CD14-positive monocyte (primary cell): ENCODE data around the gene CCN2. TPM values are rescaled to one million over a fixed set of nuclear protein-coding genes. Genes with fewer than 3 reads are reported as not detected.
A peak's percentile ranks its signal among the peaks of the same experiment; 100 is the strongest.

ENCODE experiments used
- DNase-seq, 3 donors: peaks; one replicate each; pipeline ENCODE4 v3.0.0-alpha.2; 2011 to 2022
- H2AFZ ChIP-seq: 2 replicates; pipeline ENCODE4 v1.6.0; 2012; ENCODE audit warnings: mild to moderate bottlenecking, low read depth, low read length, inconsistent platforms; ENCODE audit not compliant: insufficient read depth, poor library complexity, severe bottlenecking
- H3K27ac ChIP-seq, 2 donors: 1 replicate in 1 of 2; 2 replicates in 1 of 2; pipeline ENCODE4 v1.5.1; 2012 to 2013; ENCODE audit warnings: low read length in 2 of 2, control low read depth in 1 of 2, inconsistent platforms in 1 of 2, low read depth in 1 of 2, mild to moderate bottlenecking in 1 of 2
- H3K27me3 ChIP-seq, 2 donors: one replicate each; pipeline versions ENCODE4 v1.6.0 to v1.6.1; 2011 to 2013; ENCODE audit warnings: low read length in 2 of 2; ENCODE audit not compliant: control insufficient read depth in 2 of 2, insufficient read depth in 2 of 2
- H3K36me3 ChIP-seq, 2 donors: replicated peaks in 1 of 2; 1 replicate in 1 of 2; 2 replicates in 1 of 2; pipeline versions ENCODE4 v1.5.1 to v1.6.1; 2012 to 2013; ENCODE audit warnings: low read length in 2 of 2, control low read depth in 1 of 2, inconsistent platforms in 1 of 2, mild to moderate bottlenecking in 1 of 2; ENCODE audit not compliant: insufficient read depth in 2 of 2, control insufficient read depth in 1 of 2
- H3K4me1 ChIP-seq, 2 donors: 1 replicate in 1 of 2; 2 replicates in 1 of 2; pipeline versions ENCODE4 v1.5.1 to v1.6.1; 2012 to 2013; ENCODE audit warnings: low read length in 2 of 2, control low read depth in 1 of 2, inconsistent platforms in 1 of 2, mild to moderate bottlenecking in 1 of 2, moderate library complexity in 1 of 2; ENCODE audit not compliant: insufficient read depth in 2 of 2, control insufficient read depth in 1 of 2
- H3K4me2 ChIP-seq: replicated peaks from 2 replicates; pipeline ENCODE3; 2012; ENCODE audit warnings: low read length, moderate library complexity, mild to moderate bottlenecking; ENCODE audit not compliant: poor library complexity, severe bottlenecking; ENCODE audit errors: extremely low read depth
- H3K4me3 ChIP-seq, 3 experiments: fragments of 200-600 bp in 1 of 3; sonication (generic) in 1 of 3; replicated peaks in 1 of 3; 1 replicate in 2 of 3; 2 replicates in 1 of 3; pipeline ENCODE4 v1.5.1; 2011 to 2013; ENCODE audit warnings: low read length in 3 of 3, mild to moderate bottlenecking in 3 of 3, control low read depth in 2 of 3, low read depth in 2 of 3, inconsistent platforms in 1 of 3, moderate library complexity in 1 of 3
- H3K79me2 ChIP-seq: 2 replicates; pipeline ENCODE4 v1.6.0; 2012; ENCODE audit warnings: mild to moderate bottlenecking, control low read depth, inconsistent platforms, low read length, moderate library complexity; ENCODE audit not compliant: insufficient read depth
- H3K9ac ChIP-seq: 2 replicates; pipeline ENCODE4 v1.6.0; 2017; ENCODE audit warnings: low read length, mild to moderate bottlenecking; ENCODE audit not compliant: insufficient read depth, poor library complexity, severe bottlenecking
- H3K9me3 ChIP-seq, 2 donors: replicated peaks in 1 of 2; 1 replicate in 1 of 2; 2 replicates in 1 of 2; pipeline versions ENCODE4 v1.5.1 to v1.6.1; 2012 to 2013; ENCODE audit warnings: low read length in 2 of 2, control low read depth in 1 of 2; ENCODE audit not compliant: control insufficient read depth in 1 of 2, insufficient read depth in 1 of 2
- H4K20me1 ChIP-seq: 2 replicates; pipeline ENCODE4 v1.6.0; 2012; ENCODE audit warnings: mild to moderate bottlenecking, low read length, control low read depth, moderate library complexity; ENCODE audit not compliant: insufficient read depth
- H3K27ac Mint-ChIP-seq, 7 donors: one replicate each; pipeline ENCODE4 v1.8.0; 2020; ENCODE audit warnings: mild to moderate bottlenecking in 7 of 7, mixed read lengths in 7 of 7, moderate library complexity in 6 of 7, inconsistent platforms in 2 of 7
- H3K27me3 Mint-ChIP-seq, 3 donors: one replicate each; pipeline ENCODE4 v1.8.0; 2021 to 2022; ENCODE audit warnings: low read depth in 3 of 3, mild to moderate bottlenecking in 3 of 3, mixed read lengths in 3 of 3, moderate library complexity in 3 of 3, inconsistent platforms in 1 of 3
- H3K36me3 Mint-ChIP-seq, 2 donors: one replicate each; pipeline ENCODE4 v1.8.0; 2020; ENCODE audit warnings: mixed read lengths in 2 of 2, inconsistent platforms in 1 of 2, mild to moderate bottlenecking in 1 of 2
- H3K4me1 Mint-ChIP-seq: one replicate; pipeline ENCODE4 v1.8.0; 2020; ENCODE audit warnings: mild to moderate bottlenecking, mixed read lengths
- H3K4me3 Mint-ChIP-seq, 2 donors: one replicate each; pipeline ENCODE4 v1.8.0; 2020; ENCODE audit warnings: mild to moderate bottlenecking in 2 of 2, mixed read lengths in 2 of 2, moderate library complexity in 1 of 2
- H3K9me3 Mint-ChIP-seq, 7 donors: one replicate each; pipeline ENCODE4 v1.8.0; 2020 to 2022; ENCODE audit warnings: mixed read lengths in 7 of 7, mild to moderate bottlenecking in 6 of 7, moderate library complexity in 6 of 7, inconsistent platforms in 2 of 7
- CTCF ChIP-seq: fragments of 200-600 bp; IDR thresholded peaks from one replicate; pipeline ENCODE4 v1.8.0; 2022; ENCODE audit warnings: antibody characterized with exemption, mild to moderate bottlenecking
- WGBS: methylation state at CpG from one replicate; pipeline ENCODE4 v1.1.5; 2013; ENCODE audit warnings: missing lambda C conversion rate; ENCODE audit not compliant: insufficient coverage; 5-methylcytosine and 5-hydroxymethylcytosine counted together
- intact Hi-C, 2 donors: fragments of 100-400 bp; cut with micrococcal nuclease; formaldehyde crosslinking; loops; one replicate each; pipeline versions ENCODE4 v1.15.0 to v1.15.1; 2023
- polyA plus RNA-seq, 3 donors: library from polyadenylated mRNA; depleted of rRNA in 1 of 3; unstranded in 2 of 3; stranded (reverse) in 1 of 3; fragments of 300-500 nt in 2 of 3; fragments of >200 nt in 1 of 3; fragmentation: Illumina TruSeq in 2 of 3; gene quantifications; 1 replicate in 2 of 3; 2 replicates in 1 of 3; pipeline ENCODE4 v1.2.3, GENCODE V29; 2012 to 2021

Gene CCN2
- polyA plus RNA-seq, 3 donors: not detected

DNA sequence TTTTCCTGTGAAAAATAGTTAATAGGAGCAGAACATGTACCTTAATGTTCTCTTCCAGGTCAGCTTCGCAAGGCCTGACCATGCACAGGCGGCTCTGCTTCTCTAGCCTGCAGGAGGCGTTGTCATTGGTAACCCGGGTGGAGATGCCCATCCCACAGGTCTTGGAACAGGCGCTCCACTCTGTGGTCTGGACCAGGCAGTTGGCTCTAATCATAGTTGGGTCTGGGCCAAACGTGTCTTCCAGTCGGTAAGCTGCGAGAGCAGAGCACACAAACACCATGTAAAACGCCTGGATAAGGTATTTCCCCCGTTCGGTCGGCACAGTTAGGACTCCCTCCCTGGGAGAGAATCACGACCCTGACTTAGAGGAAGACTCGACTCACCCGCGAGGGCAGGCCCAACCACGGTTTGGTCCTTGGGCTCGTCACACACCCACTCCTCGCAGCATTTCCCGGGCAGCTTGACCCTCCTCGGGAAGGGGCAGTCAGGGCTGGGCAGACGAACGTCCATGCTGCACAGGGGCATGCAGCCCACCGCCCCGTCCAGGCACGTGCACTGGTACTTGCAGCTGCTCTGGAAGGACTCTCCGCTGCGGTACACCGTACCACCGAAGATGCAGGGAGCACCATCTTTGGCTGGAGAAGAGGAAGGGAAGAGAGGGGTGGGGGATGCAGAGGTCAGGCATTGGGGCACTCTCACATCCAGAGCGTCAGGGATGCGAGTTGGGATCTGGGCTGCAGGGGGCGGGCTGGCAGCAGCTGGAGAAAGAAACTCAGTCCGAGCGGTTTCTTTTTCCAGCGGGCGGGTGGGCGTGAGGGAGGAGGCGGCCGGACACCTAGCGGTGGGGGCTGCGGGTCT, 1.0 kb downstream of the CCN2 start:
- Histone ChIP-seq H3K4me2 (peak overlapping the region; percentile 53), H3K79me2 (no peaks in the 10 kb centered on the region), H4K20me1 (no peaks in the 10 kb centered on the region), H3K4me1 (no peaks in the 10 kb centered on the region), H2AFZ (no peak overlapping the region), H3K9me3 (peaks cover 0 to 12% of the 10 kb centered on the region in 2 donors), H3K27ac (no peak overlapping the region), H3K27me3 (peaks cover 62 to 76% of the 10 kb centered on the region in 2 donors), H3K4me3 (peak overlapping the region in 2 of 3 experiments; percentile 9 to 54), H3K9ac (no peak overlapping the region), H3K36me3 (no peaks in the 10 kb centered on the region)
- Mint-ChIP-seq H3K4me1 (peaks cover 6% of the 10 kb centered on the region), H3K27ac (no peak overlapping the region), H3K27me3 (peaks cover 61 to 77% (median 64%) of the 10 kb centered on the region in 3 donors), H3K9me3 (peaks cover 0 to 13% (median 0%) of the 10 kb centered on the region in 7 donors), H3K36me3 (peaks cover 0 to 3% of the 10 kb centered on the region in 2 donors), H3K4me3 (peak overlapping the region; percentile 68 to 89)
- DNase-seq: no peak
- intact Hi-C loops: no loop called here
- WGBS: 20% methylated on average over 42 of the region's 42 CpGs
- TF ChIP-seq CTCF: no peak

DNA sequence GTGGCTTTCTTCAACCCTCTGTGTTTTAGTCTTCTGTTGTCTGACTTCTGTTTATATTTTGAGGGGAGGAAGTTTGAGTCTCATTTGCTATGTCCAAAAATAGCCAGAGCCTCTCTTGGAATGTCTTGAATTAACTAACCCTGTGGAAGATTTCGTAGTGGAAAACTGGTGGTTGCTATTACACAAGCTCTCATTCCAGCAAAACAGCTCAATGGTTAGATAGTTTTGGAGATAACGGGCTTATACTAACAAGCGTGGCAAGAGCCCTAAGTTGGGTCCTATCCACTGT, 1.6 kb downstream of the CCN2 start:
- Histone ChIP-seq H3K9me3 (peaks cover 0 to 12% of the 10 kb centered on the region in 2 donors), H3K27me3 (peaks cover 62 to 70% of the 10 kb centered on the region in 2 donors), H3K36me3 (no peaks in the 10 kb centered on the region), H3K4me3 (no peak overlapping the region), H3K27ac (no peak overlapping the region), H4K20me1 (no peaks in the 10 kb centered on the region), H3K4me1 (no peaks in the 10 kb centered on the region), H3K9ac (no peak overlapping the region), H2AFZ (no peak overlapping the region), H3K79me2 (no peaks in the 10 kb centered on the region), H3K4me2 (no peak overlapping the region)
- Mint-ChIP-seq H3K4me1 (peaks cover 6% of the 10 kb centered on the region), H3K27me3 (peaks cover 58 to 72% (median 58%) of the 10 kb centered on the region in 3 donors), H3K9me3 (peaks cover 0 to 13% (median 0%) of the 10 kb centered on the region in 7 donors), H3K4me3 (peak overlapping the region in 1 of 2 donors; percentile 69), H3K27ac (no peak overlapping the region), H3K36me3 (peaks cover 0 to 3% of the 10 kb centered on the region in 2 donors)
- no peak for TF ChIP-seq CTCF
- intact Hi-C loops: no loop called here
- no CpG with 5 or more reads among the region's 3 CpGs for WGBS
- DNase-seq: no peak
